B cell (primary cell): ENCODE results near the gene PRDM11. TPM values are rescaled to one million over a fixed set of nuclear protein-coding genes. Genes with fewer than 3 reads are reported as not detected.

Experiments
- ATAC-seq: fragments of 200-7000 bp; cut with Tn5 transposase; one replicate; pipeline ENCODE4 v1.10.0; 2021; ENCODE audit warnings: low read depth, mild to moderate bottlenecking, moderate number of reproducible peaks, moderate library complexity
- CTCF ChIA-PET: fragments of 350-600 bp; sonication (Branson Sonifier 250); formaldehyde crosslinking; loops from one replicate; lab custom pipeline; 2021; ENCODE audit warnings: antibody characterized with exemption, inconsistent platforms; lab: Charles Lee
- POLR2A ChIA-PET: fragments of 350-600 bp; sonication (Branson Sonifier 250); formaldehyde crosslinking; loops from one replicate; lab custom pipeline; 2021; ENCODE audit warnings: antibody characterized with exemption; lab: Charles Lee
- DNase-seq: peaks from one replicate; pipeline ENCODE4 v3.0.0; 2013
- H2AFZ ChIP-seq: 2 replicates; pipeline ENCODE4 v1.6.1; 2012; ENCODE audit warnings: mild to moderate bottlenecking, low read depth, low read length; ENCODE audit not compliant: insufficient read depth, poor library complexity, severe bottlenecking
- H3K27ac ChIP-seq, 2 donors: 1 replicate in 1 of 2; 2 replicates in 1 of 2; pipeline ENCODE4 v1.5.1; 2012 to 2013; ENCODE audit warnings: low read length in 2 of 2, mild to moderate bottlenecking in 2 of 2, moderate library complexity in 1 of 2
- H3K27me3 ChIP-seq, 4 experiments: fragments of 200-600 bp in 1 of 4; sonication (generic) in 1 of 4; replicated peaks in 1 of 4; 1 replicate in 2 of 4; 2 replicates in 2 of 4; pipeline versions ENCODE4 v1.6.1 to v1.7.0; 2013 to 2016; ENCODE audit warnings: low read length in 3 of 4, mild to moderate bottlenecking in 2 of 4, mixed read lengths in 1 of 4, moderate library complexity in 1 of 4; ENCODE audit not compliant: insufficient read depth in 4 of 4, control insufficient read depth in 3 of 4; ENCODE audit errors: control extremely low read depth in 1 of 4
- H3K36me3 ChIP-seq, 2 experiments: replicated peaks in 1 of 2; 1 replicate in 1 of 2; 2 replicates in 1 of 2; pipeline versions ENCODE4 v1.6.1 to v1.7.1; 2013; ENCODE audit warnings: low read length in 1 of 2; ENCODE audit not compliant: insufficient read depth in 2 of 2, control insufficient read depth in 1 of 2; ENCODE audit errors: control extremely low read depth in 1 of 2, extremely low read depth in 1 of 2
- H3K4me1 ChIP-seq, 2 donors: fragments of 200-600 bp in 1 of 2; sonication (generic) in 1 of 2; 1 replicate in 1 of 2; 2 replicates in 1 of 2; pipeline versions ENCODE4 v1.5.1 to v1.6.1; 2013 to 2017; ENCODE audit warnings: low read length in 2 of 2; ENCODE audit not compliant: control insufficient read depth in 2 of 2, insufficient read depth in 2 of 2
- H3K4me2 ChIP-seq: replicated peaks from 2 replicates; pipeline ENCODE3; 2012; ENCODE audit warnings: mild to moderate bottlenecking, low read depth, low read length; ENCODE audit not compliant: poor library complexity, severe bottlenecking
- H3K4me3 ChIP-seq, 5 experiments: fragments of 200-600 bp in 1 of 5; sonication (generic) in 1 of 5; 1 replicate in 3 of 5; 2 replicates in 2 of 5; pipeline versions ENCODE4 v1.5.1 to v1.7.0; 2011 to 2016; ENCODE audit warnings: low read length in 4 of 5, mild to moderate bottlenecking in 4 of 5, low read depth in 2 of 5, control low read depth in 1 of 5, moderate library complexity in 1 of 5; ENCODE audit not compliant: insufficient read depth in 1 of 5; ENCODE audit errors: control extremely low read depth in 1 of 5, extremely low read depth in 1 of 5
- H3K79me2 ChIP-seq: fragments of 200-600 bp; sonication (generic); one replicate; pipeline ENCODE4 v1.6.0; 2016; ENCODE audit warnings: low read length; ENCODE audit not compliant: control insufficient read depth, insufficient read depth
- H3K9ac ChIP-seq: fragments of 200-600 bp; sonication (generic); 2 replicates; pipeline ENCODE4 v1.6.1; 2017; ENCODE audit warnings: mild to moderate bottlenecking, low read length, moderate library complexity
- H3K9me3 ChIP-seq, 3 donors: one replicate each; pipeline versions ENCODE4 v1.6.1 to v1.7.1; 2013; ENCODE audit warnings: low read length in 2 of 3; ENCODE audit not compliant: control insufficient read depth in 2 of 3, insufficient read depth in 1 of 3; ENCODE audit errors: control extremely low read depth in 1 of 3
- H4K20me1 ChIP-seq: 2 replicates; pipeline ENCODE4 v1.6.0; 2012; ENCODE audit warnings: mild to moderate bottlenecking, low read length; ENCODE audit not compliant: insufficient read depth, control insufficient read depth, poor library complexity, severe bottlenecking
- H3K27ac Mint-ChIP-seq: one replicate; pipeline ENCODE4 v1.8.0; 2021; ENCODE audit warnings: mixed read lengths
- H3K27me3 Mint-ChIP-seq: one replicate; pipeline ENCODE4 v1.8.0; 2021; ENCODE audit warnings: mixed read lengths
- H3K4me1 Mint-ChIP-seq: one replicate; pipeline ENCODE4 v1.8.0; 2021; ENCODE audit warnings: mixed read lengths
- H3K4me3 Mint-ChIP-seq: one replicate; pipeline ENCODE4 v1.8.0; 2021; ENCODE audit warnings: mixed read lengths
- H3K9me3 Mint-ChIP-seq: one replicate; pipeline ENCODE4 v1.8.0; 2022; ENCODE audit warnings: mixed read lengths; ENCODE audit not compliant: insufficient read depth
- EZH2 ChIP-seq: IDR thresholded peaks from 2 replicates; pipeline ENCODE4 v1.6.1; 2012; ENCODE audit warnings: borderline replicate concordance, low read depth, mild to moderate bottlenecking, moderate library complexity, low read length; ENCODE audit not compliant: insufficient read depth, poor library complexity, severe bottlenecking
- WGBS: methylation state at CpG from one replicate; pipeline ENCODE4 v1.1.5; 2013; ENCODE audit warnings: missing lambda C conversion rate; ENCODE audit not compliant: insufficient coverage; 5-methylcytosine and 5-hydroxymethylcytosine counted together
- intact Hi-C: fragments of 100-400 bp; cut with micrococcal nuclease; formaldehyde crosslinking; loops from one replicate; pipeline ENCODE4 v1.10.0; 2022
- polyA plus RNA-seq: library from polyadenylated mRNA; depleted of rRNA; stranded (reverse); fragments of >200 nt; gene quantifications from 2 replicates; pipeline ENCODE4 v1.2.3, GENCODE V29; 2012
- total RNA-seq, 2 donors: library from RNA; stranded (reverse); fragments of 120-200 nt in 1 of 2; gene quantifications; 1 replicate in 1 of 2; 2 replicates in 1 of 2; pipeline versions ENCODE4 v1.2.3 to v1.2.4, GENCODE V29; 2013 to 2022
- TF ChIP-seq, protein P1 (sequence below): fragments of 200-600 bp; IDR thresholded peaks from one replicate; pipeline ENCODE4 v1.8.0; 2022; ENCODE audit warnings: antibody characterized with exemption, mild to moderate bottlenecking

The PRDM11 gene
- total and polyA plus RNA-seq, 2 donors (not counting 1 experiment from before 2014, with no cell fraction given) = 9.5 to 26.2 TPM

- peaks cover 42% of the 10 kb centered on the region for H3K4me1 Mint-ChIP-seq
- Histone ChIP-seq H3K9ac (no peak overlapping the region), H3K27me3 (no peaks in the 10 kb centered on the region), H3K4me2 (no peak overlapping the region), H3K9me3 (peaks cover 0 to 7% (median 0%) of the 10 kb centered on the region in 3 donors), H3K27ac (no peak overlapping the region), H2AFZ (no peak overlapping the region), H3K4me1 (peaks cover 10 to 16% of the 10 kb centered on the region in 2 donors), H3K79me2 (peaks cover 61% of the 10 kb centered on the region), H4K20me1 (peaks cover 97% of the 10 kb centered on the region), H3K36me3 (no peaks in the 10 kb centered on the region), H3K4me3 (no peak overlapping the region)
- DNase-seq = no peak
- WGBS = 80% methylated on average over 1 of the region's 2 CpGs
- intact Hi-C loops = no loop called here
- POLR2A ChIA-PET = no interaction called here
- ATAC-seq = no peak
- CTCF ChIA-PET = no interaction called here
- TF ChIP-seq, protein P1, sequence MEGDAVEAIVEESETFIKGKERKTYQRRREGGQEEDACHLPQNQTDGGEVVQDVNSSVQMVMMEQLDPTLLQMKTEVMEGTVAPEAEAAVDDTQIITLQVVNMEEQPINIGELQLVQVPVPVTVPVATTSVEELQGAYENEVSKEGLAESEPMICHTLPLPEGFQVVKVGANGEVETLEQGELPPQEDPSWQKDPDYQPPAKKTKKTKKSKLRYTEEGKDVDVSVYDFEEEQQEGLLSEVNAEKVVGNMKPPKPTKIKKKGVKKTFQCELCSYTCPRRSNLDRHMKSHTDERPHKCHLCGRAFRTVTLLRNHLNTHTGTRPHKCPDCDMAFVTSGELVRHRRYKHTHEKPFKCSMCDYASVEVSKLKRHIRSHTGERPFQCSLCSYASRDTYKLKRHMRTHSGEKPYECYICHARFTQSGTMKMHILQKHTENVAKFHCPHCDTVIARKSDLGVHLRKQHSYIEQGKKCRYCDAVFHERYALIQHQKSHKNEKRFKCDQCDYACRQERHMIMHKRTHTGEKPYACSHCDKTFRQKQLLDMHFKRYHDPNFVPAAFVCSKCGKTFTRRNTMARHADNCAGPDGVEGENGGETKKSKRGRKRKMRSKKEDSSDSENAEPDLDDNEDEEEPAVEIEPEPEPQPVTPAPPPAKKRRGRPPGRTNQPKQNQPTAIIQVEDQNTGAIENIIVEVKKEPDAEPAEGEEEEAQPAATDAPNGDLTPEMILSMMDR = no peak
- TF ChIP-seq EZH2 = no peak
- H3K4me3 Mint-ChIP-seq = no peak overlapping the region
- no peaks in the 10 kb centered on the region for H3K27me3 Mint-ChIP-seq
- no peaks in the 10 kb centered on the region for H3K9me3 Mint-ChIP-seq
- H3K27ac Mint-ChIP-seq = no peak overlapping the region
Measured at GRCh38 chr11:45167283-45167682, 20.8 kb downstream of the PRDM11 start.

DNA sequence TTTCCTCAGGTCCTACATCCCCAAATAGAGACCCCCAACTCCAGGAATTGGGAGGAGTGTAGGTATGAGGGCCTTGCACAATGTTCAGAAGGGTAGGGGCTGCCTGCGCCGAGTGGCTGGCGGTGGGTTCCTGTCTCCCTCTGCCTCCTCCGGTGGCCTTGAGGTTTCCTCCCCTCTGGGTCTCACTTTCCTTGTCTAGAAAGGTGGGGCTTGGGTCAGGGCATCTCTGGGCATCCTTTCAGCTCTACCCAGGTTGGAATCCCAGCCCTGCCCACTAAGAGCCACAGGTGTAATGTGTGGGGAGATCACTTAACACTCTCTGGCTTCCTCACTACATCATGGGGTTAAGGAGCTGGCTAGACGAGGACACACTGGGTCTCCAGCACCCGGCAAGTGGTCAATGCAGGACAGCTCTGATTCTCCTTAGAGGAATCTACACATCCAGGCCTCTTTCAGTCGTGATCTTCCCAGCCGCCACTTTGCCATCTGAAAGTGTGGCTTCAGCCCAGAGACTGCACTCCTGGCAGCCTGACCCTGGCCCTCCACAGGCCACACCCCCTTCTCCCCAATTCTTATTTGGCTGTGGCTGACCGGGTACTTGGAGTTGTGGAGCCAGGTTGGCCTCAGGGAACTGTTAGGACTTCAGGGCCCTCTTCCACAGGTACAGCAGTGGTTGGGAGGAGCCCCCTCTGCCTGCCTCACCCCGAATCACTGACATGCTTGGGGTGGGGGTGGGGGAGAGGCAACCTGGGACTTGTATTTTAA, 22.1 kb downstream of the PRDM11 start:
- Histone ChIP-seq H2AFZ (no peak overlapping the region), H3K4me1 (peaks cover 6 to 12% of the 10 kb centered on the region in 2 donors), H3K9me3 (peaks cover 0 to 7% (median 0%) of the 10 kb centered on the region in 3 donors), H3K4me2 (no peak overlapping the region), H3K27me3 (no peaks in the 10 kb centered on the region), H3K4me3 (no peak overlapping the region), H3K79me2 (peaks cover 49% of the 10 kb centered on the region), H3K9ac (no peak overlapping the region), H4K20me1 (peaks cover 96% of the 10 kb centered on the region), H3K36me3 (no peaks in the 10 kb centered on the region), H3K27ac (no peak overlapping the region)
- H3K4me3 Mint-ChIP-seq = no peak overlapping the region
- no peaks in the 10 kb centered on the region for H3K9me3 Mint-ChIP-seq
- intact Hi-C loops = no loop called here
- H3K27ac Mint-ChIP-seq = no peak overlapping the region
- peaks cover 30% of the 10 kb centered on the region for H3K4me1 Mint-ChIP-seq
- ChIA-PET POLR2A (no interaction called here), CTCF (no interaction called here)
- no peaks in the 10 kb centered on the region for H3K27me3 Mint-ChIP-seq
- WGBS = 73% methylated on average over 8 of the region's 10 CpGs
- no peak for DNase-seq
- TF ChIP-seq, protein P1 = no peak
- TF ChIP-seq EZH2 = no peak
- ATAC-seq = no peak
